Activated gamma-delta T cell treated with Interleukin-2 at 50 U/mL for 16 hours (primary cell): ENCODE data around the gene P4HTM.
A peak's percentile ranks its signal among the peaks of the same experiment; 100 is the strongest.

ENCODE experiments used
- DNase-seq: peaks from one replicate; pipeline ENCODE4 v3.0.0-alpha.2; 2020

Gene P4HTM, protein sequence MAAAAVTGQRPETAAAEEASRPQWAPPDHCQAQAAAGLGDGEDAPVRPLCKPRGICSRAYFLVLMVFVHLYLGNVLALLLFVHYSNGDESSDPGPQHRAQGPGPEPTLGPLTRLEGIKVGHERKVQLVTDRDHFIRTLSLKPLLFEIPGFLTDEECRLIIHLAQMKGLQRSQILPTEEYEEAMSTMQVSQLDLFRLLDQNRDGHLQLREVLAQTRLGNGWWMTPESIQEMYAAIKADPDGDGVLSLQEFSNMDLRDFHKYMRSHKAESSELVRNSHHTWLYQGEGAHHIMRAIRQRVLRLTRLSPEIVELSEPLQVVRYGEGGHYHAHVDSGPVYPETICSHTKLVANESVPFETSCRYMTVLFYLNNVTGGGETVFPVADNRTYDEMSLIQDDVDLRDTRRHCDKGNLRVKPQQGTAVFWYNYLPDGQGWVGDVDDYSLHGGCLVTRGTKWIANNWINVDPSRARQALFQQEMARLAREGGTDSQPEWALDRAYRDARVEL

DNA sequence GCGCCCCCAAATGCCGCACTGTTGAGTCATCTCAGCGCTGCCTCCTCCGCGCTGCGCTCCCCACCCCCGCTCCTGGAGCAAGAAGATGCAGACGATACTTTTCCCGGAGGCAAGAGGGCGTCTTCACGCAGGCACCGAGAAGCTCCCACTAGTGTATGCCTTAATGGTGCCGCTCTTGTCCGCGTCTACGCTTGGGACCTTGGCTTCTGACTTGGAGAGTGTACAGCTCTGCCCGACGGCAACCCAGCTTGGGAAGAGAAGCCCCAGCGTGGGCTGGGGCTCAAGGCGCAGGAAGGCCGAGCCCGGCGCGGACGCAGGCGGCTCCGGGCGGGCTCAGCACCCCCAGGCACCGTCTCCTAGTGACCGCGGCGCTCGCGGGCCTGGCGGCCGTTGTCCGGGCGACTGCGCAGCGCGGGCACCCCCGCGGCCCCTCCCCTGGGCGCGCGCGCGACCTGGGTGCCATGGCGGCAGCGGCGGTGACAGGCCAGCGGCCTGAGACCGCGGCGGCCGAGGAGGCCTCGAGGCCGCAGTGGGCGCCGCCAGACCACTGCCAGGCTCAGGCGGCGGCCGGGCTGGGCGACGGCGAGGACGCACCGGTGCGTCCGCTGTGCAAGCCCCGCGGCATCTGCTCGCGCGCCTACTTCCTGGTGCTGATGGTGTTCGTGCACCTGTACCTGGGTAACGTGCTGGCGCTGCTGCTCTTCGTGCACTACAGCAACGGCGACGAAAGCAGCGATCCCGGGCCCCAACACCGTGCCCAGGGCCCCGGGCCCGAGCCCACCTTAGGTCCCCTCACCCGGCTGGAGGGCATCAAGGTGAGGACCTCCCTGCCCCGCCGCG lies at the start of gene P4HTM:
Gene P4HTM, plus strand, starts transcription at position 446 of the 840 bp plus-strand sequence. Its CDS starts 16 bp downstream, at position 462.
- DNase-seq: peak; percentile 73

DNA sequence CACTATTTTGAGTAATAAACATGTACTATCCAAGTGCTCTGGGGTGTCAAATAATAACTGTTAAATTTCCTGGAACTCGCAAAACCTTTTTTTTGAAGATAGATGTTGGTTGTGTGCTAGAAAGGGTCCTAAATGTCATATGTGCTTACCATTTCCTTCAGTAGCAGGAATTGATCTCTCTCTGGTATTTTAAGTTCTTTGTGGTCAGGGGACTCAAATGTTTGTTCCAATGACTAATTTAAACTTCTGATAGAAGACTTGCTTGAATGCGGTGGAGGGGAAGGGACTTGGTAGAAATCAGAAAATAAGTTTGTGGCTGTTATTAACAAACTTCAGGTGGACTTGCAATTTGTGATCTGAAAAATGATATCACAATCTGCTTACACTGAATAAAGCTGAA lies 44.6 kb upstream of the P4HTM start:
- DNase-seq: no peak

DNA sequence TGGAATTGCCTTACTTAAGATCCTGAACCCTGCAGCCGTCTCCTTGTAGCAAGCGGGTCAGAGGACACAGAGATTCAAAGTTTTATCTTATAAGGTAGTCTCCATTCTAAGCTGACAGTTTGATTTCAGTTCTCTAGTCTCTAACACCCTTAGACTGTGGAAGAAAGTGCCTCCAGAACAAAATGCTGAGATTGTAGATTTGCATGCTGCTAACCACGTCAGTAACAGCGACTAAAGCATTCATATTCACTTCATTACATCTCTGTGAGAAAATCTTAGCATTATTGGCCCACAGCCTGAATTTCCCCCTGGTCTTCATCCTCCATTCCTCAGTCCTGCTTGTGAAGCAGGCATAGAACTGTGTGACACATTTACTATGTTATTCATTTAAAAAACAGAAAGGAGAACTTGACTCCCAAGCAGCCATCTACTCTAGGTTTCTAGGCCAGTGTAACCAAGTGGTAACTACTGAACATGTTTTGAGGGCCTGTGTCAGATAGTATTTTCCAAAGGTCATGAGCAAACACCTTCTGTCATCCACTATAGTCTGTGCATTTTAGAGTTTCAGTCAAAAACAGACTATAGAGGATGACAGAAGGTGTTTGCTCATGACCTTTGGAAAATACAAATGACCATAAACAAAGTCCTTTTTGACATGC lies 44.0 kb upstream of the P4HTM start:
- no peak for DNase-seq

DNA sequence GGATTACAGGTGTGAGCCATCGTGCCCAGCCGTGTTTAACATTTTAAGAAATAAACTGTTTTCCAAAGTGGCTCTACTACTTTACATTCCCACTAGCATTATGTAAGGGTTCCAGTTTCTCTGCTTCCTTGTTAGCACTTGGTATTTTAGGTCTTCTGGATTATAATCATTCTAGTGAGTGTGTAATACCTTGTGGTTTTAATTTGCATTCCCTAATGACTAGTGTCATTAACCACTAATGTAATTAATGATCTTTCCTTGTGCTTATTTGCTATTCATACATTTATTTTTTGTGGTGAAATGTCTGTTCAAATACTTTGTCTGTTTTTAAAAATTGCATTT lies 40.7 kb upstream of the P4HTM start:
- DNase-seq: no peak

DNA sequence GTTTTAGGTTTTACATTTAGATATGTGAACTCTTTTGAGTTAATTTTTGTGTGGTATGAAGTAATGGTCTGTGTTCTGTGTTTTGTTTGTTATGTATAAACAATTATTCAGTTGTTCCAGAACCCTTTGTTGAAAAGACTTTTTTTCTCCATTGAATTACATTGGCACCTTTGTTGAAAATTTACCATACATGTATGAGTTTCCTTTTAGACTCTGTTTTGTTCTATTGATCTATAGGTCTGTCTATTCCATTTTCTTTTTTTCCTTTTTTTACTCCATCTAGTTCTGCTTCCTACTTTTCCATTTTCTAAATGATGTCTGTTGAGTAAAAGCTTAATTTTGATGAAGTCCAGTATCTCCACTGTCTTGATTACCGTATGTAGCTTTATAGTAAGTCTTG lies 40.0 kb upstream of the P4HTM start:
- no peak for DNase-seq

DNA sequence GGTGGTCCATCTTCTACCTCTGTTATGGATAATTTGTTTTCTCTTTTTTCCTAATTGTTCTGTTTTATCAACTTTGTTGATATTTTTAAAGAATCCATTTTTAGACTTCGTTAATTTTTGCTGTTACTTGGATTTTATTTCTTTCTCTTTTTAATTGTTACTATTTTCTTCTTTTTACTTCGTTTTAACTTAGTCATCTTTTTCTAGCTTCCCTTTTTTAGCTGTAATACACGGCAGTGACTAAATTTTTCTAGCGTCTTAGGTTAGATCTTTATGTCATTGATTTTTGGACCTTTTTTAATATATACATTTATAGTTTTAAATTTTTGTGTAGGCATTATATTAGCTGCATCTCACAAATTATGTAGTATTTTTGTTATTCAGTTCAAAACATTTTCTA lies 38.3 kb upstream of the P4HTM start:
- DNase-seq: no peak

DNA sequence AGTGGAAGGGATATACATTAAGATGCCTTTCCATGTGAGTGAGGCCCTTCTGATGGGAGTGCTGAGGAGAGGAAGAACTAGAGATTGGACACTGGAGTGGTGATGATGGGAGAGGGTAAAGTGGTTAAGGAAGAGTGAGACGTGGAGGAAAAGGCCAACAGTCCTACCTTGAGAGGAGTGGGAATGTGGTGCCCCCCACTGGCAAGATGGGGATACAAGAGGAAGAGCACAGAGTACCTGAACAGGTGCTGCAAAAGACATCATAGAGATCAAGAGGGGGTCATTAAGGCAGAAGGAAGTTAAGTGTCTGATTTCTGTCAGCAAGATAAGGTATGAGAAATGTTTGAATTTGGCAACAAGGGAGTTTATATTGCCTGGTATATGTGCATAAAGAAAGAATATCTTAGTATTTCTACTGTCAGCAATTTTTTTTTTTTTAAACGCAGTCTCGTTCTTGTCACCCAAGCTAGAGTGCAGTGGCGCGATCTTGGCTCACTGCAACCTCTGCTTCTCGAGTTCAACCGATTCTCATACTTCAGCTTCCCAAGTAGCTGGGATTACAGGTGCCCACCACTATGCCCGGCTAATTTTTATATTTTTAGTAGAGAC lies 37.4 kb upstream of the P4HTM start:
- peak; percentile 41 for DNase-seq

DNA sequence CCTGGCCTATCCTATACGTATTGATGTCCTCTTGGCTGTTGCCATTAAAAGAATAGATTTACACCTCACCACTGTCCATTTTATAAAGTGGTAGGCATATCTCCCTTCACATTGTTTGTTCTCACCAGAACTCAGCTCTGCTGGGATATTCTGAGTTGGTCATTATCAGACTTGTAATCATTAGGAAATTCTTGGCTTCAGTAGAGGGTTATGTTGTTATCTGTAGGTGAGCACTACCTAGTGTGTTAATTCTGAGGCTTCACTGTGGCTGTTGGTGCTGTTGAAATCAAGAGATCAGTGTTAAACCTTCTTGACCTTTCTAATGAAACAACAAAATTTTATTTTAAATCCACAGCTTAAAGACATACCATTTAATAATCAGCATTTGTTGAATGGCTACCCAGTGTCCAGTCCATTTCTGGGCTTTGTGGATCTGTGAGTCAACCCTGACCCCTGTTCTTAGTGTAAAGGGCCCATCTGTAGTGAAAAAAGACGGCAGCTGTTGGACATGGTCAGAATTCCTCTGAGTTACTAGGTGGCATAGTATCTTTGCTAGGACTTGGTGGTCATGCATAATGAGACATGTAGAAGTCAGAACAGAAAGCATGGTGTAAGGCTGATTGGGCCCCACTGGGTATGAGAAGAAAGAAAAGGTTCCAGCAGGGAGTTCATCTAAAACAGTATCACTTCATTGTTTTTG lies 32.9 kb upstream of the P4HTM start:
- no peak for DNase-seq

DNA sequence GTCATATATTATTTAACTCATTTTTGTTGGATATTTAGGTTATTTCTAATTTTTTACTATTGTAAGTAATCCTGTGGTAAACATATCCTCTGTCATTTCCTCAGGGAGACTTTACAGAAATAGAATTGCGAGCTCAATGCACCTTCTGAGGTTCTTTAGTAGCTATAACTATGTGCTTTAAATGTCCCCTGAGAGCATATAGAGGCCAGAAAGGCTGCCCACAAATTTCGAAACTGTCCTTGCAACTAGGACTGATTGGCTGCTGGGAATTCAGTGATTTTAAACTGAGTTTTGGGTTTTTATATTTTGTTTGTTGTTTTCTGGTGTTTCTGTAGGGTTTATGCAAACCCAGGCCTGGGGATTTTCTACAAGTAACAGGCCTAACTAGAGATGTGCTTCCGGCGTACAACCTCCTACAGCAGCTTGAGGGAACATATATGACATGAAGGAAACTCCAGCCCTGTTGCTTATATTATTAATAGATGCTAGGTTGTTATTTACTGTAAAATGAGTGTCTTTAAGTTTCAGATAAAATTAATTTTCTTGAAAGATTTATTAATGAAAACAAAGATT lies 29.1 kb upstream of the P4HTM start:
- DNase-seq: no peak

DNA sequence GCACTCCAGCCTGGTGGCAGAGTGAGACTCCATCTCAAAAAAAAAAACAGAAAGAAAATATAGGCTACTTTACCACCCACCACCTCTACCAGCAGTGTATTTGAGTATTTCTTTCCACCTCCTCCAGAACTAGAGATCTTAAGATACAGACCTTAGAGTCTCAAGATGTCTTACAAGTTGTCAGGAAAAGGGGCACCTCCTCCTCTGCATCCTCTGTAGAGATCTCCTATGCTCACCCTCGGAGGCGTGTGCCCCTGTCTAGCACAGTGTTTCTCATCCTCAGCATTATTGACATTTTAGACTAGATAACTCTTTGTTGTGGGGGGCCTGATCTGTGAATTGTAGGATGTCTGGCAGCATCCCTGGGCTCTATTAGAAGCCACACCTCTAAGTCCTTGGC lies 27.7 kb upstream of the P4HTM start:
- no peak for DNase-seq

DNA sequence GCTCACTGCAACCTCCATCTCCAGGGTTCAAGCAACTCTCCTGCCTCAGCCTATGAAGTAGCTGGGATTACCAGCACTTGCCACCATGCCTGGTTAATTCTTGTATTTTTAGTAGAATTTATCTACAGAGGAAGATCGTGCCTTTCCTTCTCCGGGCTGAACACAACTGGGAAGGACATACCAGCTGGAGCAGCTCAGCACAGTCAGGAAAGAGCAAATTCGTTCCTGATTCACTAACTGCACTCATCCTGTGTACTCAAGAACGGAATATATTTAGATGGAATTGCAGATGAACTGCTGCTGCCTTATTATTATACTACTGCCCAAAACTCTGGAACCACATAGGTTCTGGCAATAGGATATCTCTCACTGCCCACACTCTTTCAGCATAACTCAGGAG lies 27.1 kb upstream of the P4HTM start:
- DNase-seq: no peak

DNA sequence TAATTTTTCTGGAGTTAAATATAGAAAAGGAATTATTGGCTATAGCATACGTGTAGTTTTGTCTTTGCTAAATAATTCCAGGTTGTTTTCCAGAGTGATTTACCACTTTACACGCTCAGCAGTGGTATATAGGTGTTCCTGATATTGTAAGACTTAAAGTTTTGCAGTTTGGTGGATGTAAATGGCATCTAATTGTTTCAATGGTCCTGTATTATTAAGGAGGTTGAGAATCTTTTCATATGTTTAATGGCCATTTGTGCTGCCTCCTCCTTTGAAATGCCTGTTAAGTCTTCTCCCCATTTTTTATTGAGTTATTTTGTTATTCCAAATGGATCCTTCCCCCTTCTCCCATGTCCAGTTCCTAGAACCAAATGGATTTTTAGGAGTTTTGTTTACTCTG lies 26.4 kb upstream of the P4HTM start:
- DNase-seq: no peak

DNA sequence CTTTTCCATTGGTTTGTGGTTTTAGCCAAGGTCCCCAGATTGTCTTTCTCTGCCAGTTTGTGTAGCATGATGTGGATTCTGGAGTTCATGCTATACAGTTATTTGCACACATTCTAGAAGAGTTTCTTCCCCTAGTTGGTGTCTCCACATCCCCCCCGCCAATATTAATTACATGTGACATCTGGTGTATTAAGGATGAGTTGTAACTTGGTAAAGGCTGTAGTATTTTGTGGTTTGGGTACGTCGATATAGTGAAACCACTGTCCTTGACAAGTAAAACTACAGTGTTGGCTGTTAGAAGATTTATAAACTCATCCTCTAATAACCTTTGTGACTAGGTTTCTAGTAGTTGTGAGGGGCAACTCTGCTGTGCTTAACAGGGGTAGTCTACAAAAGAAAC lies 23.7 kb upstream of the P4HTM start:
- no peak for DNase-seq

DNA sequence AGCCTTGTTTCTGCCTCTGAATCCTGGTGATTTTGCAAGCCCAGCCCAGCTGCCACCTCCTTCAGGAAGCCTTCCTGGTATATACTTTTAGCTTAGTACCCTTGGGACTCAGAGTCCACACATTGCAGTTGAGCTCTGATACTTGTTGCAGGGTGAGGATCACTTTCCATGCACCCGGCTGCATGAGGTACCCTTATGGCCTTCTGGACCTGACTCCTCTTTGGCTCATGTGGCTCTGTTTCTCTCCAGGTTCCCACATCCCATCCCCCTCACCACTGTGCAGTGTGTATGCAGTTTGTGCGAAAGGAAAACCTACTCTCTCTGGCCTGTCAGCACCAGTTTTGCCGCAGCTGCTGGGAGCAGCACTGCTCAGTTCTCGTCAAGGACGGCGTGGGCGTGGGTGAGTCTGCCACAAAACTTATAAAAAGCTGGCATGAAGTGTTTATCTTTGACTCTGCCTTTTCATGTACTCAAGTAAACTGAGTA lies 23.1 kb upstream of the P4HTM start:
- no peak for DNase-seq

DNA sequence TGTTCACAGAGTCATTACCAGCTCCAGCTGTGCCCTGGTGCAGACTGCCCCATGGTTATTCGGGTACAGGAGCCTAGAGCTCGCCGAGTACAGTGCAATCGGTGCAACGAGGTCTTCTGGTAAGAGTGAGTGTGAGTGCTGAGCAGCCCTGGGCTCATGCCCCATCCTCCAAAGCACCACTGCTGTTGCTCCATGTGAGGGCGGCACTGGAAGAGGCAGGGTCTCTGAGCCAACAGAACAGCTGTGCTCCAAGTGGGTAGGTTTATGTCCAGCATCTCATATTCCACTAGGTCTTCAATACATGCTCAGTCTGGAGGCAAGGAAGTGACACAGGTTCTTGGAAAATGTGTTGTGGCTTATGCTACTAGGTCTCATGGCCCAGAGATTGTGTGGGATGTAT lies 19.5 kb upstream of the P4HTM start:
- DNase-seq: no peak

DNA sequence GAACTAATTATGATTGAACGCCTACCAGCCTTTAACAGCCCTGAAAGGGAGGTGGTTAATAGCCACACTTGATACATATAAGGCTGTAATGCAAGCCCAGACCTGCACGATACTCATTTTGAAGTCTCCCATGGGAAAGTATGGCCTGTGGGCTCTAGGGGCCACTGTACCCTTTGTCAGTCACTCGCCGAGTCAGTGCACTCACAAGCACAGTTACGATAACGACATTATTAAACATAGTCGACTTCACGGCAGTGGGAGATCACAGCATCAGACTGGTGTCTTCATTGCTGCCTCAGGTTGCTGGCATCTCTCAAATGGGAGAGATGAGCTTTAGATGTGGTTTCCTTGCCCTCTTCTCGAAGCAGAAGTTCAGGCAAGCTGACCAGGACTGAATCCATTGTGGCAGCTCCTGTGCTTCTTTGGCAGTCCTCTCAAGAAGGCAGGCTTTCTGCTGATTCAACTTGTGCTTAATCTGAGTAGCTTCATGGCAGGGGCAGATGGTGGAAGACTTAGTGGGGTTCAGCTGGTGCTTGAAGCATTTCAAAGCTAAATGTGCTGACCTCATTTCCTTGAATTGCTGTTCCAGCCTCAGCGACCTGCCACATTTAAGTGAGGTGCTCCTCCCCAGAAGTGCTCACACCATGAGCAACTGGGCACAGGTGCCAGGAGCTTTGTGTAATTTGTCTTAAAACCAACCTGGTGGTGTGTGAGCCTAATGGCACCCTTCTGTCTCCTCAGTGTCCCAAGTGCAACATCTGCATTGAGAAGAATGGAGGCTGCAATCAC lies 15.8 kb upstream of the P4HTM start:
- DNase-seq: no peak

DNA sequence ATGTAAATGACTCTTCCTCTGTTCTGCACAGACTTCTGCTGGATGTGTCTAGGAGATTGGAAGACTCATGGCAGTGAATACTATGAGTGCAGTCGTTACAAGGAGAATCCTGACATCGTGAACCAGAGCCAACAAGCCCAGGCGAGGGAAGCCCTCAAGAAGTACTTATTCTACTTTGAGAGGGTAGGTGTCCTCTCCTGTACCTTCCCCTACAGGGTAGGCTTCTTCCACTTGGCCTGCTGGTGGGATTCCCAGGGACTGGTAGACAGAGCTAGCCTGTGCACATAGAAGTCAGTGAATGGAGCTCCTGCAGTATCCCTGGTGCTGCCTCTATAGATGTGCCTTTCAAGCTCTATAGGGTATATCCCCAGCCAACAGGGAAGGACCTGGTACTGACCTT lies 10.6 kb upstream of the P4HTM start:
- DNase-seq: no peak

DNA sequence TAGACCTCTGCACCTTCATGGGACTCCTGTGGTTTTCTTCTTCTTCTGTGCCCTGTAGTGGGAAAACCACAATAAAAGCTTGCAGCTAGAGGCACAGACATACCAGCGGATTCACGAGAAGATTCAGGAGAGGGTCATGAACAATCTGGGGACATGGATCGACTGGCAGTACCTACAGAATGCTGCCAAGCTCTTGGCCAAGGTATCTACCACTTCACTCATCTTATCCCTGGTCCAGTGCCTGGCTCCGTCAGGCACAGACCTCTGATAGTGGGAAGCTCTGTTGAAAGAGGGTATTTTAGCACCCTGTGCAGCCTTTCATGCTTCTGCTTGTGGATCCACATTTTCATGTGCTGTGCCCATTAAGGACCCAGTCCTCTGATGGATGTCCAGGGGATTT lies 9.7 kb upstream of the P4HTM start:
- no peak for DNase-seq

DNA sequence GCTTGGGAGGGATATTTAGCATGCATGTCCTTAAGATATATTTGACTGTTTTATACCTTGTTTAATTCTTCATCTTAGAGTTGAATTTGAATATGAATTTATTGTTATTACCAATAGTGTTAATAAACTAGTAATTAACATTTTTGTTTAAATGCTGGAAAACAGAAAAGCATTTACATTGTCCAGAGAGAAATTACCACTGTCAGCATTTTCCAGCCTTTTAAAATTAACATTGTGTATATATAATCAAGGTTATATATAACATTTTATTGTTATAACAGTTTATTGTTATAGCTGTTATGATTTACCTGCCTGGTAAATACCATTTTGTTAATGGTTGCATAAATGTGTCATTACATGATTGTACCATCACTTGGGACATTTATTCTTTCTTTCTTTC lies 8.0 kb upstream of the P4HTM start:
- no peak for DNase-seq

DNA sequence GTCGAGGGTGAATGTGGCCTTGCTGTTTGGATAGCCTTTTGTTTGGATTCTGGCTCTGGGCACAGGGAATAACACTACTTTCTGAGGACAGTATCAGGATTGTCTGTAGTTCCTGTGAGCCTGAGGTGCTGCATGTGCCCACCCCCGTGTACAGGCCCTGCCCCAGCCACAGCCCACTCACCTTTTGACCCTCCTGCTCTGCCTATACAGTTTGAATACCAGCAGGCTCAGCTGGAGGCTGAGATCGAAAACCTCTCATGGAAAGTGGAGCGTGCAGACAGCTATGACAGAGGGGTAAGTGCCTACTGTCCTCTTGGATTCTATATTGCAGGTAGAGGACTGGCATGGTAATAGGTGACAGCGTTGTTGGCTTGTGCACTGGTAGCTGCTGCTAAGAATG lies 7.4 kb upstream of the P4HTM start:
- DNase-seq: no peak

DNA sequence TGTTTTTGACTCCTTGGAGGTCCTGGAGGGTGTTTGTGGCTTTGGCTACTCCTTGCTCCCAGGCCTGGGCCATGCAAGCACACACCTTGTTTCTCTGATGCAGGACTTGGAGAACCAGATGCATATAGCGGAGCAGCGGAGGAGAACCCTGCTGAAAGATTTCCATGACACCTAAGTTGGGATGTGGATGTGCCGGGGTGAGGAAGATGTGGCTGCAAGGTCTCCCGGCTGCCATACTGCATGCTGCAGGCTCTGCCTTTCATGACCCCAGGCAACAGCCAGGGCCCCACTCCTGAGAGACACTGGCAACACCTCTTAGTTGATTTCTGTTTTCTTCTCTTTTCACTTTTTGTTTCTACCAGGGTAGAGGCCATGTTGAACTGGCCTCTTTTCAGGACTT lies 6.9 kb upstream of the P4HTM start:
- DNase-seq: no peak
